Activated CD8-positive, alpha-beta memory T cell treated with anti-CD3 and anti-CD28 coated beads, Interleukin-2, amount 50 U/mL, for 48 hours (primary cell): ENCODE data around the gene GGTLC1.
"Not testable (repeated sequence)": the region's sequence is repeated elsewhere in the genome, so short reads cannot be mapped to it uniquely, and the experiment has no call there.

Source experiments
- DNase-seq: peaks from one replicate; pipeline ENCODE4 v3.0.0-alpha.2; 2020

The GGTLC1 gene

DNA sequence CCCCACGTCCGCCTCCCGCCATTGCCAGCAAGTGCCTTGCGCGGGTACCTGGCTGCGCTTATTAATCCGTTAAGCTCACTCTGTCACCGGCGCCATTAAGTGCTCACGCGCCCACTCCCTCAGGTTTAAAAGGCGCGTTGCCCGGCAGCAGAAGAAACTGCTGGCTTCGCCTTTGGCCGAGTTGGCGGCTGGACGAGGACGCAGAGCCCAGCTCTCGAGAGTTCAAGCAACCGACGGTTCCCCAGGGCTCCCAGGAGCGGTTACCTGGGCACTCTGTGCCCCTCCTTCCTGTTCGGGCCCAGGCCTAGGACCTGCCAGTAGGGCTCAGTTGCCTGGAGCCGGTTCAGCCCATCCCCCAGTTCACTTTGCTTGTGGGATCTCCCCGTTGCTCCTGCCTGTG, at the start of gene GGTLC1:
Gene GGTLC1 (minus strand): TSS at position 219 of the 400 bp plus-strand sequence. CDS start 2,168 bp downstream, outside the sequence.
- peak; percentile 37 for DNase-seq

GRCh38 chr20:24034820-24035219, 46.2 kb upstream of the GGTLC1 start:
- no peak for DNase-seq

DNA sequence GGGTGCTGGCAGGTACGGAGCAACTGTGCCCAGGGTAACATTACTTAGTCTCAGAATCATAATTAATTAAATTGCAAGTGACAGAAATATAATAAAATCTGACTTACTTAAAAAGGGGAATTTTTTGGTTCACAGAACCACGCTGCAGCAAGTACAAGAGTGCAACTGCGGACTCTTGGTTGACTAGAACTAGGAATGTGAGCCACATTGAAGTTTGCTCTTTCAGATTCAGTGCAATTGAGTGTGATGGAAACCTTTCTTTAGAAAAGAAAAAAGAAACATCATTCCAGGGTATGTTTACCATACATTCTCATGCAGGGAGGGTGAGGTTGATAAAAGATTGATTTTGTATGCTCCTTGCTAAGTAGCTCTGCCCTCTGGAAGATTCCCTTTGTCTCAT, 45.0 kb upstream of the GGTLC1 start:
- DNase-seq = no peak

DNA sequence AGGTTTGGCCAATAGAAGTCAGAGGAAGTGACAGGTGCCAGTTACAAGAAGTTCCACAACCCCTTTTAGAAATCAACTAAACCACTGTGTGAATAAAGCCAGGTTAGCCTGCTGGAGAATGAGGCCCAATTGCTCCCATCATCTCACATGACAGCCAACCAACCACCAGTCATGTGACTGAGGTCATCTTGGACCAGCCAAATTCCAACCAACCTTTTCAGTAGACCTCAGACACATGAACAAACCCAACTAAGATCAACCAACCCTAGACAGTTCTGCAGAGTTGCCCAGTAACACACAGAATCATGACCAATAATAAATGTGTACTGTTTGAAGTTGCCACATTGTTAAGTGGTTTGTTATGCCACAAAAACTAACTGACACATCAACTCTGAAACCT, 44.6 kb upstream of the GGTLC1 start:
- DNase-seq = no peak

- no peak for DNase-seq
These were observed 43.9 kb upstream of the GGTLC1 start for GRCh38 chr20:24032400-24032898.

- DNase-seq = peak; percentile 79
These were observed 38.6 kb upstream of the GGTLC1 start for GRCh38 chr20:24027229-24027628.

DNA sequence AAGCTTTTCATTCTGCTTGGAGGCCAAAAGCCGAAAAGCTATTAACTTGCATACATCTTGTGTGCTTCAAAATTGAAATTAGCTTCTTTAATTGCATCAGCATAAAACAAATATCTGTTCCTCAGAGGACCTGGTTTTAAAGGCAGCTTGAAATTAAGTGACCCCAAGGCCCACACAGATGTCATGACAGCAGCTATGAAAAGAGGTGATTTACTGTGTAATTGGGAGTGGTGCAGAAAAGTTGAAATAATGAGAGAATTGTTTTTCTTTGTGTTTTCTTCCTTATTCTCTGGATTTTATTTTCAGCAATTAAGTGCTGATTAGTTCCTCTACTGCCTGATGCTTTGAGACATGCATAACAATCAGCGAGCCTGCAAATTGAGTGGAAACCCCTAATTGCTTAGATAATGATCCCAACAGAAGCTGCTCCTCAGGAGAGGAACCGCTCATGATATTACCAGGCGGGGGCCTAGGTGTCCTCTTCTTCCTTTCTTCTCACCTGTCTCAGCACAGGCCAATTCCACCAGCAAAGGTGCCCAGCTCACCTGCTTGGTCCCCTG, 34.1 kb upstream of the GGTLC1 start:
- no peak for DNase-seq

GRCh38 chr20:24018796-24019195, 30.2 kb upstream of the GGTLC1 start:
- DNase-seq = no peak

- DNase-seq = no peak
These were observed 28.8 kb upstream of the GGTLC1 start for GRCh38 chr20:24017458-24017755.

DNA sequence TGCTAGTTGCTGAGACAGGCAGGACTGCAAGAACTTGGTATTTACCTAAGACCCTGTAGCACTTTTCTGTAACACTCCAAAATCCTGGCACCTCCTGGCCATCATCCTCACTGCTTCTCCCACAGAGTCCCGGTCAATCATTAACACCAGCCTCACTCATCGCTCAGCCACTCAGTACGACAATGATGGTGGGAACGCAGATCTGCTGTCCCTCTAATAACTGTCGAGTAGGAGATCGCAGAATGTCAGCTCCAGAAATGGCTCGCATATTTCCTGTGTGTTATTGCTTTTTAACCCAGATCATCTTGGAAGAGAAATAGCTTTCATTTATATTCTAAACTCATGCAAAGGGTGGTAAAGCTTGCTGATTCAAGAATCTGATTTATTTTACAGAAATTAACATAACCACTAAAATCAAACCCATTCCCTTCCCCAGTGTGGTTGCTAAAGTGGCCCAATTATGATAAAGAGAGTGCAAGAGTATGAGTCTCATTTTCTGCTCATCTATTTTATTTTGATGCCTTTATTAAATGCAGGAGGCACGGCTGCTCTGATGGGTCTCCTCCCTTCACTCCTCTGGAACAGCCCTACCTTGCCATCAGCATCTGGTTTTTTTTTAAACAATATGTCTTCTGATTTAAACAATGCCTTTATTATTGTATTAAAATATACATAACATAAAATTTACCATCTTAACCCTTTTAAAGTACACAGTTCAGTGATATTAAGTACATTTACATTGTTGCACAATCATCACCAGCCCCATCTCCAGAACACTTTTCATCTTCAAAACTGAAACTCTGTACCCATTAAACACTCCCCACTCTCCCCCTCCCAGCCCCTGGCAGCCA, 28.3 kb upstream of the GGTLC1 start:
- DNase-seq = no peak

DNA sequence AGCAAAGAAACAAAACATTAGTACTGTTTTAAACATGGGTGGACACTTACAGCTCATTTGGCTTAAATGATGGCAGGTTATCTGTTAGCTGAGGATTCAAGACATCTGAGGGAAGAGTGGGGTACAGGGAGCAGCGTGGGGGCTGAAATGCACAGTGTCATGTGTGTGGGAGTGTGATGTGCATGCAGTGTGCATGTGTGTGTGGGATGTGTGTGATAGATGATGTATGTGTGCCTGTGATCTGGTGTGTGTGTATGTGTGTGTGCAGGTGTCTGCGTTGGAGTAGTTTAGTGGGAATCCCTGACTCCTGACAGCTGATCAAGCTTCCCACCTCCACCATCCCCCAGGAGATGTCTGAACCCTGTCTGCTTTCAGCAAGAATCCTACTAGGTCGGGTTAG, 25.4 kb upstream of the GGTLC1 start:
- no peak for DNase-seq

GRCh38 chr20:24011282-24011681, 22.7 kb upstream of the GGTLC1 start:
- no peak for DNase-seq

DNA sequence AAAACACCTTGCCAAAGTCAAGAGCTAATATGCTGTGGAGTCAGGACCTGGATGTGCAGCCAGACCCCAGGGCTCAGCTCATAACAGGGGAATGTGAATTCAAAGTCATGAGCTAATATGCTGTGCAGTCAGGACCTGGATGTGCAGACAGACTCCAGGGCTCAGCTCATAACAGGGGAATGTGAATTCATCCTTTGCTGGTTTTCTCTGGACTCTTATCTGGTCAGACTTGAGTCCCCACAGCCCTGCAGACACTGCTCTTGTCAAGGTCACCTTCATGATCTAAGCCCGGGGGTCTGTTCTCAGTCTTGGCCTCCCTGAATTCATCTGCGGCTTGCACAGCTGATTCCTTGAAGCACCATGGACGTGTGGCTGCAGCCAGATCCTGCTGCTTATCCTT, 19.2 kb upstream of the GGTLC1 start:
- no peak for DNase-seq

DNA sequence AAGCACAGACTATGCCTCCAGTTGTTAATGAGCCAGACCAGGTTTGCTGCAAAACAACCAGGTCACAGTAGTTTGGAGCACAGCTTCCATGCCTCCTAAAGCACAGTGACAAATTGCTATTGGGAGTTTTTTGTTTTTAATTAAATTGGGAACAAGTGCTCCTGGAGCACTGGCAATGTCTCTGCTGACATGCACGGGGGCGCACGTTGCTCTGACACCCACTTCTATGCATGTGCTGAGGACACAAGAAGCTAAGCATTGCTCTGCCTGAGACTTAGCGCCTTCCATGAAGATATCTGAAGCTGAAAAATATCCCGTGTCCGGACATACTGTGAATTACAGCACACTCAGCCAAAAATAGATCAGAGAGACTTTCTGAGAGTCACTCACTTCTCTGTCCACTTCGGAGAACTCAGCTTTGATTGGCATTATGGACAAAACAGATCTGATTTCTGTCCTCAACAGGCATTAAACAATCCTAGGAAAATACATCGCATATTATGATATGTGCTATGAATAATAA, 18.6 kb upstream of the GGTLC1 start:
- DNase-seq = no peak

GRCh38 chr20:24006626-24007025, 18.0 kb upstream of the GGTLC1 start:
- no peak for DNase-seq

GRCh38 chr20:24004471-24004870, 15.9 kb upstream of the GGTLC1 start:
- no peak for DNase-seq

DNA sequence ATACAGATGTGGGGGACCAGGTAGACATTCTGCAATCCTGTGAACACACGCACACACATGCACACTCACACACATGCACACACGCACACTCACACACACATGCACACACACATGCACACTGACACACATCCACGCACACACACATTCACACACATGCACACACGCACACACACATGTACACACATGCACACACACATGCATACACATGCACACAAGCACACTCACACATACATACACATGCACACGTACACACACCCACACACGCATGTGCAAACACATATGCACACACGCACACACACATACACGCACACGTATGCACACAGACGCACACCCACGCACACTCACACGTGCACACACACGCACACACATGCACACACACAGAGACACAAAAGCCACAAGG, 14.3 kb upstream of the GGTLC1 start:
- no peak for DNase-seq

DNA sequence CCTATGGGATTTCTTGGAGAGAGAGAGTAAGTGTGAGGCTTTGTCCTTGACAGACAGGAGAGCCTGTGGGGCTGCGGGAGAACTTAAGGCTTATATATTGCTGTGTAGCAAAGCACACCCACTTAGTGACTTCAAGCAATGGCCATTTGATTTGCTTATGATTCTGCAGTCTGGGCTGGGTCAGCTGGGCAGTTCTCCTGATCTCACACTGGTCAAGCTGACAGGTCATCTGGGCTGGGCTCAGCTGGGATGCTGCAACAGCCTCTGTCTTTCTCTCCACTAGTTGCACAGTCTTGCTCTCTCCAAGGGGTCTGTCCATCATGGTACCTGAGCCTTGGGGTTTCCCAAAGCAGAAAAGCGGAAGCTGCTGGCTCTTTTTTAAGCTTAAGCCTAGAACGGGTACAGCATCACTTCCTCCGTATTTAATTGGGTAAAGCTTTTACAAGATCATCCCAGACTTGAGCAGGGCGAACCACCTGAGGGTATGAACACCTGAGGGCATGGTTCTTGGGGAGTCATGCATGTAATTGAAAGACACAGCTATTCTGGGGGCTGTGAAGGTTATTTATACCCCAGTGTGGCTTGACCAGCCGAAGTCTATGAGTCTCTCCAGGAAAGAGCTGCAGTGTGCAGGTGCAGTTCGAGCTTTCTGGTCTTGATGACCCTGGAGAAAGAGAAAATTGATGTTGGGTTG, 13.3 kb upstream of the GGTLC1 start:
- DNase-seq = no peak

GRCh38 chr20:23998844-23999243, 10.3 kb upstream of the GGTLC1 start:
- no peak for DNase-seq

- DNase-seq = no peak
These were observed 9.8 kb upstream of the GGTLC1 start for GRCh38 chr20:23998392-23998791.

GRCh38 chr20:23995905-23996666, 7.5 kb upstream of the GGTLC1 start:
- DNase-seq = peak; percentile 84

GRCh38 chr20:23995291-23995690, 6.7 kb upstream of the GGTLC1 start:
- not testable (repeated sequence) for DNase-seq
